Mesendoderm (in vitro differentiated cells): ENCODE measurements around the gene MAGIX. TPM values are rescaled to one million over a fixed set of nuclear protein-coding genes. Genes with fewer than 3 reads are reported as not detected.

ENCODE experiments used
- DNase-seq: peaks from one replicate; pipeline ENCODE4 v3.0.0; 2013
- H2AK5ac ChIP-seq: 2 replicates; pipeline ENCODE4 v1.6.1; 2013; ENCODE audit warnings: low read length, inconsistent platforms
- H2BK120ac ChIP-seq: 2 replicates; pipeline ENCODE4 v1.6.1; 2013; ENCODE audit warnings: low read depth, mild to moderate bottlenecking, low read length, moderate library complexity, mixed read lengths
- H2BK15ac ChIP-seq: replicated peaks from 2 replicates; pipeline ENCODE4 v1.6.1; 2013; ENCODE audit warnings: low read depth, mild to moderate bottlenecking, moderate library complexity
- H2BK5ac ChIP-seq: 2 replicates; pipeline ENCODE4 v1.6.1; 2013; ENCODE audit warnings: low read length, inconsistent platforms
- H3K18ac ChIP-seq: 2 replicates; pipeline ENCODE4 v1.6.1; 2013; ENCODE audit warnings: mild to moderate bottlenecking, low read length, mixed read lengths
- H3K23ac ChIP-seq: one replicate; pipeline ENCODE4 v1.6.1; 2013; ENCODE audit warnings: low read length
- H3K27ac ChIP-seq: 2 replicates; pipeline ENCODE4 v1.5.1; 2013; ENCODE audit warnings: low read depth, mild to moderate bottlenecking, inconsistent platforms, low read length, moderate library complexity
- H3K27me3 ChIP-seq: 2 replicates; pipeline ENCODE4 v1.6.1; 2013; ENCODE audit warnings: low read length, control low read depth, mild to moderate bottlenecking, inconsistent platforms; ENCODE audit not compliant: insufficient read depth, poor library complexity
- H3K36me3 ChIP-seq: 2 replicates; pipeline ENCODE4 v1.6.1; 2013; ENCODE audit warnings: low read length, inconsistent platforms; ENCODE audit not compliant: control insufficient read depth, insufficient read depth
- H3K4ac ChIP-seq: one replicate; pipeline ENCODE4 v1.6.1; 2013; ENCODE audit warnings: low read depth, mild to moderate bottlenecking, low read length, moderate library complexity
- H3K4me1 ChIP-seq: 2 replicates; pipeline ENCODE4 v1.6.1; 2013; ENCODE audit warnings: low read depth, low read length, inconsistent platforms; ENCODE audit not compliant: control insufficient read depth
- H3K4me2 ChIP-seq: 2 replicates; pipeline ENCODE4 v1.6.1; 2013; ENCODE audit warnings: low read length
- H3K4me3 ChIP-seq: 2 replicates; pipeline ENCODE4 v1.5.1; 2013; ENCODE audit warnings: mild to moderate bottlenecking, low read length
- H3K56ac ChIP-seq: one replicate; pipeline ENCODE4 v1.6.1; 2013; ENCODE audit warnings: low read length
- H3K79me1 ChIP-seq: 2 replicates; pipeline ENCODE4 v1.6.1; 2013; ENCODE audit warnings: low read length, inconsistent platforms
- H3K79me2 ChIP-seq: 2 replicates; pipeline ENCODE4 v1.6.1; 2013; ENCODE audit warnings: mild to moderate bottlenecking, low read length; ENCODE audit not compliant: control insufficient read depth, insufficient read depth
- H3K9ac ChIP-seq: 2 replicates; pipeline ENCODE4 v1.6.1; 2013; ENCODE audit warnings: low read length, inconsistent platforms
- H4K5ac ChIP-seq: one replicate; pipeline ENCODE4 v1.6.1; 2013; ENCODE audit warnings: low read length
- H4K8ac ChIP-seq: one replicate; pipeline ENCODE4 v1.6.1; 2013; ENCODE audit warnings: low read depth, mild to moderate bottlenecking, control low read depth, low read length, moderate library complexity
- WGBS: extraction: QIAGEN DNeasy Blood & Tissue Kit; methylation state at CpG from one replicate; pipeline ENCODE4 v1.1.7; 2013; ENCODE audit warnings: low lambda C conversion rate, missing lambda C conversion rate; ENCODE audit not compliant: insufficient coverage; ENCODE audit errors: extremely low coverage; 5-methylcytosine and 5-hydroxymethylcytosine counted together
- small RNA-seq: library from polyadenylated mRNA; stranded (forward); fragments of <200 nt; extraction: miRNeasy Mini kit (QIAGEN cat#:217004); gene quantifications from one replicate; pipeline ENCODE3, GENCODE V24; 2013; ENCODE audit not compliant: insufficient read depth

The MAGIX gene

DNA sequence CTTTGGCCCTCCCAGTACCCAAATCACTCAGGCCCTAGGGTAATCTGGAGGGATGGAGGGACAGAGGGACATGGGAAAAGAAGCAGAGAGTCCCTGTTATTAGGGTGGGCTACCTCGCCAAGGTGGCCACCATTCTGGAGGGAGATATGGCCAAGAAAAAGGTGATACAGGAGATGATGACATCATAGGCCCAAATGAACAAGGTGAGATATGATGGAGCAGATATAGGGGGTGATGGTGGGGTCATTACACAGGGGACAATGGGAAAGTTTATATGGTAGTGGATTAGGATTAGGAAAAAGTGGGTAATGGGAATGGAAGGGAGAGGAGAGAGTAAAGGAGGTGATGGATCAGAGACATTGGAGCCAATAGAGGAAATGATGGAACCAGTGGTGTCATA lies 50.3 kb downstream of the MAGIX start:
- Histone ChIP-seq H4K8ac (no peak overlapping the region), H2BK5ac (no peak overlapping the region), H2AK5ac (no peak overlapping the region), H3K23ac (no peak overlapping the region), H3K79me2 (no peaks in the 10 kb centered on the region), H2BK120ac (no peak overlapping the region), H3K4me1 (no peaks in the 10 kb centered on the region), H3K36me3 (no peaks in the 10 kb centered on the region), H3K4ac (no peak overlapping the region), H3K4me2 (no peak overlapping the region), H4K5ac (no peak overlapping the region), H3K27me3 (no peaks in the 10 kb centered on the region), H3K79me1 (no peaks in the 10 kb centered on the region), H3K9ac (no peak overlapping the region), H3K27ac (no peak overlapping the region), H3K18ac (no peak overlapping the region), H3K56ac (no peak overlapping the region), H2BK15ac (no peak overlapping the region), H3K4me3 (no peak overlapping the region)
- no CpG with 5 or more reads among the region's 1 CpG for WGBS
- DNase-seq: no peak

GRCh38 chrX:49214416-49214815 lies 51.9 kb downstream of the MAGIX start:
- H4K8ac ChIP-seq: no peak overlapping the region
- no peak overlapping the region for H2BK120ac ChIP-seq
- no peak overlapping the region for H2BK5ac ChIP-seq
- H3K9ac ChIP-seq: no peak overlapping the region
- H3K27ac ChIP-seq: no peak overlapping the region
- no peaks in the 10 kb centered on the region for H3K4me1 ChIP-seq
- H2AK5ac ChIP-seq: no peak overlapping the region
- no peak overlapping the region for H4K5ac ChIP-seq
- no peak for DNase-seq
- no peak overlapping the region for H3K4me3 ChIP-seq
- H3K4me2 ChIP-seq: no peak overlapping the region
- no peaks in the 10 kb centered on the region for H3K79me2 ChIP-seq
- no peaks in the 10 kb centered on the region for H3K36me3 ChIP-seq
- no peak overlapping the region for H3K18ac ChIP-seq
- no CpG with 5 or more reads among the region's 2 CpGs for WGBS
- no peak overlapping the region for H3K4ac ChIP-seq
- no peak overlapping the region for H2BK15ac ChIP-seq
- H3K27me3 ChIP-seq: no peaks in the 10 kb centered on the region
- no peaks in the 10 kb centered on the region for H3K79me1 ChIP-seq
- H3K23ac ChIP-seq: no peak overlapping the region
- H3K56ac ChIP-seq: no peak overlapping the region

DNA sequence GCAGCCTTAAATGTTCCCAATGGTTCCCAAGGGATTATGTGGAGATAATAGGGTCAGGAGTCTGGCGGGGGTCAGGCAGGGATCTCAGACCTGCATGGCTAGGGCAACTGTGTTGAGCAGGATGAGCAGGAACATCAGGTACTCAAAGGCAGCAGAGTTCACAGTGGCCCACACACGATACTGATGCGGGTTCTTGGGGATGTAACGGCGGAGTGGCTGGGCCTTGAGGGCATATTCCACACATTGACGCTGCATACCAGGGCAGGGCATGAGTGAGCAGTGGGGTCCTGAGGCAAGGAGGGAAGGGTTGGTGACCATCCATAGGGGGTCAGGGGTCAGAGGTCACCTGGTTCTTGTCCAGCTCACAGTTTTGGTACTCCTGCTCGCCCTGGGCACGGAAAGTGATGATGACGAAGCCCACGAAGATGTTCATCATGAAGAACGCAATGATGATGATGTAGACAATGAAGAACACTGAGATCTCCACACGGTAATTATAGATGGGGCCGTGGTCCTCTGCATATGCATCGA lies 52.5 kb downstream of the MAGIX start:
- Histone ChIP-seq H3K4me3 (no peak overlapping the region), H2BK120ac (no peak overlapping the region), H3K36me3 (no peaks in the 10 kb centered on the region), H3K18ac (no peak overlapping the region), H2AK5ac (no peak overlapping the region), H3K79me1 (no peaks in the 10 kb centered on the region), H2BK5ac (no peak overlapping the region), H3K79me2 (no peaks in the 10 kb centered on the region), H4K5ac (no peak overlapping the region), H3K27me3 (no peaks in the 10 kb centered on the region), H3K9ac (no peak overlapping the region), H3K4ac (no peak overlapping the region), H2BK15ac (no peak overlapping the region), H3K4me1 (no peaks in the 10 kb centered on the region), H3K4me2 (no peak overlapping the region), H3K56ac (no peak overlapping the region), H3K27ac (no peak overlapping the region), H3K23ac (no peak overlapping the region), H4K8ac (no peak overlapping the region)
- DNase-seq: no peak
- no CpG with 5 or more reads among the region's 14 CpGs for WGBS

Small RNA genes lying within 50 kb of the gene (small RNA-seq; reads per million reads assigned to genes)
- not detected for gene RN7SL262P
